ENCODE results near the gene CXXC5. TPM values are rescaled to one million over a fixed set of nuclear protein-coding genes. Genes with fewer than 3 reads are reported as not detected.

CXXC5 gene
- total RNA-seq, 6 experiments from 2014 or later = 44.5 to 84.9 (median 66.4) TPM

GRCh38 chr5:139651853-139652787 lies 4.0 kb downstream of the CXXC5 start:
- H3K4me1 ChIP-seq = peaks cover 0 to 67% (median 33%) of the 10 kb centered on the region in 4 donors
- no peaks in the 10 kb centered on the region for H3K36me3 ChIP-seq
- 4% methylated on average over 18 of the region's 23 CpGs for WGBS (ENCODE audit: insufficient coverage, low coverage, low lambda C conversion rate, missing lambda C conversion rate)
- no peaks in the 10 kb centered on the region for H3K27me3 ChIP-seq
- H3K9me3 ChIP-seq = no peaks in the 10 kb centered on the region
- peak overlapping the region; percentile 90 to 98 (median 98) for H3K4me3 ChIP-seq
- peak overlapping the region; percentile 43 to 93 (median 89) for H3K27ac ChIP-seq
- ATAC-seq (peak; percentile 8 to 48 (median 28)), DNase-seq (peak; percentile 77 to 83 (median 83))
- TF ChIP-seq CTCF (IDR thresholded peaks at IDR 0.05) (no peak), POLR2A (IDR thresholded peaks at IDR 0.05) (no peak)
- intact Hi-C loops (cut with DNase I) = no loop called here

- intact Hi-C loops (cut with DNase I) = no loop called here
- TF ChIP-seq CTCF (IDR thresholded peaks at IDR 0.05) (no peak), POLR2A (IDR thresholded peaks at IDR 0.05) (no peak)
- ATAC-seq = no peak
- no peaks in the 10 kb centered on the region for H3K9me3 ChIP-seq
- H3K4me3 ChIP-seq = no peak overlapping the region
- 8% methylated on average over 5 of the region's 5 CpGs for WGBS (ENCODE audit: insufficient coverage, low coverage, low lambda C conversion rate, missing lambda C conversion rate)
- H3K27ac ChIP-seq = peak overlapping the region; percentile 20 to 81 (median 43)
- peak in 1 of 3 donors; percentile 10 for DNase-seq
- no peaks in the 10 kb centered on the region for H3K27me3 ChIP-seq
- peaks cover 0 to 67% (median 37%) of the 10 kb centered on the region in 4 donors for H3K4me1 ChIP-seq
- no peaks in the 10 kb centered on the region for H3K36me3 ChIP-seq
Measured at GRCh38 chr5:139652788-139653241, 4.7 kb downstream of the CXXC5 start.

GRCh38 chr5:139653616-139654015 lies 5.5 kb downstream of the CXXC5 start:
- Histone ChIP-seq H3K36me3 (no peaks in the 10 kb centered on the region), H3K4me1 (peaks cover 0 to 75% (median 45%) of the 10 kb centered on the region in 4 donors), H3K27ac (peak overlapping the region in 2 of 3 donors; percentile 43 to 81), H3K9me3 (no peaks in the 10 kb centered on the region), H3K27me3 (no peaks in the 10 kb centered on the region), H3K4me3 (no peak overlapping the region)
- 54% methylated on average over 4 of the region's 5 CpGs for WGBS (ENCODE audit: insufficient coverage, low coverage, low lambda C conversion rate, missing lambda C conversion rate)
- no peak for TF ChIP-seq CTCF (IDR thresholded peaks at IDR 0.05)
- TF ChIP-seq POLR2A (IDR thresholded peaks at IDR 0.05) = no peak
- intact Hi-C loops (cut with DNase I) = no loop called here
- no peak for DNase-seq
- ATAC-seq = no peak

GRCh38 chr5:139654464-139654863 lies 6.3 kb downstream of the CXXC5 start:
- ATAC-seq = no peak
- DNase-seq = no peak
- intact Hi-C loops (cut with DNase I) = no loop called here
- no peak overlapping the region for H3K4me3 ChIP-seq
- WGBS (ENCODE audit: insufficient coverage, low coverage, low lambda C conversion rate, missing lambda C conversion rate) = 47% methylated on average over 2 of the region's 3 CpGs
- peak overlapping the region; percentile 43 to 81 (median 50) for H3K27ac ChIP-seq
- H3K36me3 ChIP-seq = no peaks in the 10 kb centered on the region
- H3K9me3 ChIP-seq = no peaks in the 10 kb centered on the region
- H3K4me1 ChIP-seq = peaks cover 0 to 83% (median 51%) of the 10 kb centered on the region in 4 donors
- no peaks in the 10 kb centered on the region for H3K27me3 ChIP-seq
- no peak for TF ChIP-seq POLR2A (IDR thresholded peaks at IDR 0.05)

Measured in right lobe of liver (tissue), 6 donors.